DOHH2 (cell line): ENCODE data around the gene NKAIN2.

Experiments
- H3F3A ChIP-seq: fragments of 200-600 bp; sonication (generic), shearing (Covaris generic); 2 replicates; pipeline ENCODE4 v1.6.0; 2016; ENCODE audit warnings: antibody characterized with exemption, mild to moderate bottlenecking; ENCODE audit not compliant: control insufficient read depth, insufficient read depth
- H3K27ac ChIP-seq: fragments of 200-600 bp; sonication (generic); 2 replicates; pipeline ENCODE4 v1.5.1; 2014; ENCODE audit warnings: low read depth, mild to moderate bottlenecking, low read length, moderate library complexity
- H3K27me3 ChIP-seq: fragments of 200-600 bp; sonication (generic); 2 replicates; pipeline ENCODE4 v1.6.1; 2014; ENCODE audit warnings: mild to moderate bottlenecking, low read length, mixed read lengths; ENCODE audit not compliant: control insufficient read depth
- H3K36me3 ChIP-seq: fragments of 200-600 bp; sonication (generic); 2 replicates; pipeline ENCODE4 v1.6.1; 2014; ENCODE audit warnings: mild to moderate bottlenecking, low read length, moderate library complexity, mixed read lengths; ENCODE audit not compliant: control insufficient read depth
- H3K4me1 ChIP-seq: fragments of 200-600 bp; sonication (generic); 2 replicates; pipeline ENCODE4 v1.6.1; 2014; ENCODE audit warnings: mild to moderate bottlenecking, low read length, mixed read lengths; ENCODE audit not compliant: control insufficient read depth
- H3K4me2 ChIP-seq: fragments of 200-600 bp; sonication (generic); 2 replicates; pipeline ENCODE4 v1.6.0; 2014; ENCODE audit warnings: mild to moderate bottlenecking, low read length, moderate library complexity
- H3K4me3 ChIP-seq: fragments of 200-600 bp; sonication (generic); 2 replicates; pipeline ENCODE4 v1.5.1; 2014; ENCODE audit warnings: mild to moderate bottlenecking, low read length, mixed read lengths
- H3K79me2 ChIP-seq: fragments of 200-600 bp; sonication (generic); 2 replicates; pipeline ENCODE4 v1.6.1; 2014; ENCODE audit warnings: mild to moderate bottlenecking, low read length, mixed read lengths; ENCODE audit not compliant: control insufficient read depth
- H3K9me2 ChIP-seq: fragments of 200-600 bp; sonication (generic); replicated peaks from 2 replicates; pipeline ENCODE4 v1.6.1; 2014; ENCODE audit warnings: mild to moderate bottlenecking, low read length, mixed read lengths; ENCODE audit not compliant: control insufficient read depth
- H3K9me3 ChIP-seq: fragments of 200-600 bp; sonication (generic); 2 replicates; pipeline ENCODE4 v1.6.1; 2014; ENCODE audit warnings: antibody characterized with exemption, low read length, mixed read lengths; ENCODE audit not compliant: control insufficient read depth, insufficient read depth
- H4K20me1 ChIP-seq: fragments of 200-600 bp; sonication (generic); 2 replicates; pipeline ENCODE4 v1.6.0; 2014; ENCODE audit warnings: low read depth, mild to moderate bottlenecking, antibody characterized with exemption, low read length, moderate library complexity; ENCODE audit not compliant: control insufficient read depth, insufficient read depth
- EZH2phosphoT487 ChIP-seq: fragments of 200-600 bp; sonication (generic); IDR thresholded peaks from 2 replicates; pipeline ENCODE4 v1.6.1; 2017; ENCODE audit warnings: borderline replicate concordance, mild to moderate bottlenecking, antibody characterized with exemption, low read length, moderate library complexity, mixed read lengths
- TF ChIP-seq, protein P1 (sequence below): fragments of 200-600 bp; sonication (generic); IDR thresholded peaks from one replicate; pipeline ENCODE4 v1.5.1; 2014; ENCODE audit warnings: antibody characterized with exemption, mild to moderate bottlenecking, low read depth, low read length; ENCODE audit not compliant: poor library complexity, severe bottlenecking

NKAIN2 gene

DNA sequence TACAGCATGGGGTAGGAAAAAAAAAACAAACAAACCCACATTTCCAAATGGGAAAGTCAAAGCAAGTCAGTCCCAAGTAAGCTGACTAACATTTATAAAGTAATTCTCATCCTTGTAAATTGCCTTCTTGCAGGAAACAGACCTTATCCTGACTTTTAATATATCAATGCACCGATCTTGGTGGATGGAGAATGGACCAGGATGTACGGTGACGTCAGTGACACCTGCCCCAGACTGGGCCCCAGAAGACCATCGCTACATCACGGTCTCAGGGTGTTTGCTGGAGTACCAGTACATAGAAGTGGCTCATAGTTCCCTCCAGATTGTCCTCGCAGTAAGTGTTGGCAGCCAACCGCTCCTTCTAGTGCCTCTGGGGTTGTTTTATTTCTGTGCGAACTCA is 854.4 kb downstream of the NKAIN2 start:
- no peaks in the 10 kb centered on the region for H3F3A ChIP-seq
- H3K27me3 ChIP-seq = no peaks in the 10 kb centered on the region
- H3K4me3 ChIP-seq = no peak overlapping the region
- H3K36me3 ChIP-seq = no peaks in the 10 kb centered on the region
- no peaks in the 10 kb centered on the region for H3K9me2 ChIP-seq
- H4K20me1 ChIP-seq = no peaks in the 10 kb centered on the region
- H3K9me3 ChIP-seq = no peaks in the 10 kb centered on the region
- H3K79me2 ChIP-seq = no peaks in the 10 kb centered on the region
- H3K4me2 ChIP-seq = no peak overlapping the region
- H3K27ac ChIP-seq = no peak overlapping the region
- no peaks in the 10 kb centered on the region for H3K4me1 ChIP-seq
- TF ChIP-seq, protein P1, sequence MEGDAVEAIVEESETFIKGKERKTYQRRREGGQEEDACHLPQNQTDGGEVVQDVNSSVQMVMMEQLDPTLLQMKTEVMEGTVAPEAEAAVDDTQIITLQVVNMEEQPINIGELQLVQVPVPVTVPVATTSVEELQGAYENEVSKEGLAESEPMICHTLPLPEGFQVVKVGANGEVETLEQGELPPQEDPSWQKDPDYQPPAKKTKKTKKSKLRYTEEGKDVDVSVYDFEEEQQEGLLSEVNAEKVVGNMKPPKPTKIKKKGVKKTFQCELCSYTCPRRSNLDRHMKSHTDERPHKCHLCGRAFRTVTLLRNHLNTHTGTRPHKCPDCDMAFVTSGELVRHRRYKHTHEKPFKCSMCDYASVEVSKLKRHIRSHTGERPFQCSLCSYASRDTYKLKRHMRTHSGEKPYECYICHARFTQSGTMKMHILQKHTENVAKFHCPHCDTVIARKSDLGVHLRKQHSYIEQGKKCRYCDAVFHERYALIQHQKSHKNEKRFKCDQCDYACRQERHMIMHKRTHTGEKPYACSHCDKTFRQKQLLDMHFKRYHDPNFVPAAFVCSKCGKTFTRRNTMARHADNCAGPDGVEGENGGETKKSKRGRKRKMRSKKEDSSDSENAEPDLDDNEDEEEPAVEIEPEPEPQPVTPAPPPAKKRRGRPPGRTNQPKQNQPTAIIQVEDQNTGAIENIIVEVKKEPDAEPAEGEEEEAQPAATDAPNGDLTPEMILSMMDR = no peak
- TF ChIP-seq EZH2phosphoT487 = no peak

DNA sequence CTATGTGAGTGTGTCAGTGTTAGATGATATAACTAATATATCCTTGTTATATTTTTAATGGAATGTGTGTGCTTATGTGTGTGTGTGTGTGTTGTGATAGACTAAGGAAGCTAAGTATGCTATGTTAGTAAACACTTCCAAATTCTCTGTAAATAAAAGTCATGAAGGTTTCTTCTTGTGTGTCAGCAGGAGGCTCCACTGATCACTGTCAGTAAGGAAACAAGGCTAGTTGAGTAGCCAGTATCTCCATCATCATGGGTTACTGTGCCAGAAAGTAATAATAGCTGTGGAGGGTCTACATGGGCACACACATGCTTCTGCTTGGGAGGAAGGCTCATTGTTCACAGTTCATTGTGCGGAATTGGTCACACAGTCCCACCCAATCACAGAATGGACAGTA is 855.8 kb downstream of the NKAIN2 start:
- TF ChIP-seq EZH2phosphoT487 = no peak
- TF ChIP-seq, protein P1 = no peak
- H3K4me3 ChIP-seq = no peak overlapping the region
- H3K9me2 ChIP-seq = no peaks in the 10 kb centered on the region
- no peaks in the 10 kb centered on the region for H4K20me1 ChIP-seq
- no peak overlapping the region for H3K27ac ChIP-seq
- H3K4me2 ChIP-seq = no peak overlapping the region
- H3F3A ChIP-seq = no peaks in the 10 kb centered on the region
- H3K4me1 ChIP-seq = no peaks in the 10 kb centered on the region
- H3K9me3 ChIP-seq = no peaks in the 10 kb centered on the region
- no peaks in the 10 kb centered on the region for H3K27me3 ChIP-seq
- H3K79me2 ChIP-seq = no peaks in the 10 kb centered on the region
- H3K36me3 ChIP-seq = no peaks in the 10 kb centered on the region

DNA sequence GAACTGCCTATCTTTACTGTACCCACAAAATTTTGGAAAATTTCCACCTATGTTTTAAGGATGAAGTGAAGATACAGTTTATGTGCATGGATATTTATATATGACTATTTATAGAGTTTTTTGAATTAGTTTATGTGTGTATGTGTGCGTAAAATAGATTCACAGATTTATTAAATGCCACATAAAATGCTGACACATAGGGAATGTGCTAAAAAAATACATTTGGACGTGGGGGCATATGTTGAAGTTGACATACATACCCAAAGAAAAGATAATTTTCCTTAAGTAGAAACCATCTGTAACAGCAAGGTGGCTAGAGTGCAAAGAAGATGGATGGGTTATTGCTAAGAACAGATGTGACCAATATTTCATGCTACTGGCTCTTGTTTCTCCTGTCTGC is 856.5 kb downstream of the NKAIN2 start:
- TF ChIP-seq, protein P1 = no peak
- TF ChIP-seq EZH2phosphoT487 = no peak
- H3K4me1 ChIP-seq = no peaks in the 10 kb centered on the region
- H3K4me3 ChIP-seq = no peak overlapping the region
- no peaks in the 10 kb centered on the region for H3K27me3 ChIP-seq
- H3F3A ChIP-seq = no peaks in the 10 kb centered on the region
- H3K9me2 ChIP-seq = no peaks in the 10 kb centered on the region
- no peaks in the 10 kb centered on the region for H3K9me3 ChIP-seq
- H3K4me2 ChIP-seq = no peak overlapping the region
- no peaks in the 10 kb centered on the region for H3K79me2 ChIP-seq
- H3K36me3 ChIP-seq = no peaks in the 10 kb centered on the region
- no peaks in the 10 kb centered on the region for H4K20me1 ChIP-seq
- H3K27ac ChIP-seq = no peak overlapping the region

DNA sequence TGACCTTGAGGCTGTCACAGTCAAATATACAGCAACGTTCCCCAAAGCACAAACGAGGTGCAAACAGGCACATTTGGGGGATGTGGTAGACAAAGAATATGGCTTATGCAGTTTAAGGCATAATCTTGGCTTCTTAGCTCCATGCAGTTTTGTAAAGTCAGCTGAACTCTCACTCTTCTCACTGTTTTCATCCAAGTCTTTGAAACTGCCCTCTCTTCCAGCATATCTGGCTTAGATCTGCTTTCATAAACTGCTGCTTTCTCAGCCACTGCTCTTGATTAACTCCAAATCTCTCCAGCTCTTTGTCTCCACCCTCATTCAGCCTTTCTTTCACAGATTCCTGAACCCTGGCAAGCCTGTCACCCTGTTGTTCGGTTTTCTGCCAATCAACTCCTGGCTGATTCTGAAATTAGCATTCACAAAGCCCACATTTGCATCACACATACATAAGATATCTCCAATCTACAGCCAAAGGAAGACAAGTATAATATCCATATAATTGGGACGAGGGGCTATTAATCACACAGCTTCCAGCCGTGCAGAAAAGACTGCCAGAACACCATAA is 857.5 kb downstream of the NKAIN2 start:
- Histone ChIP-seq H3K79me2 (no peaks in the 10 kb centered on the region), H3F3A (no peaks in the 10 kb centered on the region), H3K9me2 (no peaks in the 10 kb centered on the region), H3K4me2 (no peak overlapping the region), H3K9me3 (no peaks in the 10 kb centered on the region), H3K27ac (no peak overlapping the region), H3K4me1 (no peaks in the 10 kb centered on the region), H4K20me1 (no peaks in the 10 kb centered on the region), H3K36me3 (no peaks in the 10 kb centered on the region), H3K4me3 (no peak overlapping the region), H3K27me3 (no peaks in the 10 kb centered on the region)
- TF ChIP-seq, protein P1 = no peak
- no peak for TF ChIP-seq EZH2phosphoT487
